K562 (cell line): ENCODE data around the gene SCAF11. TPM values are rescaled to one million over a fixed set of nuclear protein-coding genes. Genes with fewer than 3 reads are reported as not detected.

Experiments
- ATAC-seq: fragments of 200-7000 bp; cut with Tn5 transposase; 3 replicates; pipeline ENCODE4 v1.9.1; 2020; ENCODE audit warnings: moderate library complexity
- BruUV-seq: library from RNA; stranded (reverse); fragments of 400-500 nt; replicated peaks from 2 replicates; lab custom pipeline; 2021; lab: Mats Ljungman, UMichigan
- CTCF ChIA-PET: fragments of 300-600 bp; formaldehyde crosslinking; extraction: SDS; loops from one replicate; lab custom pipeline; 2021; ENCODE audit warnings: low intra/inter-chr PET ratio; lab: Yijun Ruan, JAX
- POLR2A ChIA-PET: fragments of 300-600, 350-650 bp; sonication (Branson Sonifier 250); formaldehyde crosslinking; extraction: SDS; loops from one replicate; lab custom pipeline; 2021; ENCODE audit warnings: antibody characterized with exemption, inconsistent platforms; lab: Yijun Ruan, JAX
- DNase-seq, 4 experiments: peaks; one replicate each; pipeline versions ENCODE4 v3.0.0 to v3.0.0-alpha.2; 2011 to 2018; ENCODE audit warnings: low spot score in 3 of 4, mixed read lengths in 3 of 4; ENCODE audit errors: extremely low read depth in 1 of 4
- FAIRE-seq: peaks from 2 replicates; lab custom pipeline; 2011; peaks lifted over from hg19 to GRCh38; lab: Jason Lieb, UNC
- H2AFZ ChIP-seq: 2 replicates; pipeline ENCODE4 v1.6.0; 2011; ENCODE audit warnings: low read depth, low read length, control low read depth, inconsistent platforms
- H3K27ac ChIP-seq: fragments of 200-600 bp; 3 replicates; pipeline ENCODE4 v1.8.0; 2011; ENCODE audit warnings: low read depth, mild to moderate bottlenecking, control low read depth, inconsistent platforms, low read length, moderate library complexity, mixed read lengths; ENCODE audit errors: extremely low read depth
- H3K27me3 ChIP-seq, 2 experiments: fragments of 300-600 bp in 1 of 2; 2 replicates in 1 of 2; 3 replicates in 1 of 2; pipeline versions ENCODE4 v1.6.0 to v1.8.0; 2011; ENCODE audit warnings: inconsistent platforms in 2 of 2, low read length in 2 of 2, mild to moderate bottlenecking in 1 of 2, mixed read lengths in 1 of 2, moderate library complexity in 1 of 2; ENCODE audit not compliant: control insufficient read depth in 2 of 2, insufficient read depth in 2 of 2
- H3K36me3 ChIP-seq: fragments of 300-600 bp; 3 replicates; pipeline ENCODE4 v1.8.0; 2011; ENCODE audit warnings: mild to moderate bottlenecking, low read length, inconsistent platforms; ENCODE audit not compliant: control insufficient read depth, insufficient read depth
- H3K4me1 ChIP-seq, 2 experiments: fragments of 200-600 bp in 1 of 2; replicated peaks in 1 of 2; 2 replicates in 1 of 2; 3 replicates in 1 of 2; pipeline versions ENCODE4 v1.5.1 to v1.8.0; 2011; ENCODE audit warnings: inconsistent platforms in 2 of 2, low read length in 2 of 2, mild to moderate bottlenecking in 1 of 2, mixed read lengths in 1 of 2, moderate library complexity in 1 of 2; ENCODE audit not compliant: control insufficient read depth in 2 of 2, insufficient read depth in 2 of 2
- H3K4me2 ChIP-seq: 2 replicates; pipeline ENCODE4 v1.6.1; 2011; ENCODE audit warnings: low read length, control low read depth, inconsistent platforms, mixed read lengths; ENCODE audit not compliant: insufficient read depth
- H3K4me3 ChIP-seq: fragments of 200-600 bp; sonication (generic), shearing (Covaris generic); 2 replicates; pipeline ENCODE4 v1.5.1; 2016; ENCODE audit warnings: control low read depth, inconsistent platforms
- H3K79me2 ChIP-seq: fragments of 200-600 bp; 3 replicates; pipeline ENCODE4 v1.8.0; 2011; ENCODE audit warnings: low read length, inconsistent platforms; ENCODE audit not compliant: control insufficient read depth, insufficient read depth
- H3K9ac ChIP-seq, 2 experiments: 2 replicates each; pipeline versions ENCODE4 v1.6.0 to v1.6.1; 2011; ENCODE audit warnings: low read depth in 2 of 2, low read length in 2 of 2, control low read depth in 1 of 2, inconsistent platforms in 1 of 2, mild to moderate bottlenecking in 1 of 2, mixed read lengths in 1 of 2; ENCODE audit not compliant: insufficient read depth in 1 of 2
- H3K9me1 ChIP-seq: one replicate; pipeline ENCODE4 v1.6.0; 2011; ENCODE audit warnings: inconsistent platforms, mild to moderate bottlenecking, low read length, moderate library complexity; ENCODE audit not compliant: control insufficient read depth, insufficient read depth
- H3K9me3 ChIP-seq: replicated peaks from 2 replicates; pipeline ENCODE4 v1.5.1; 2011; ENCODE audit warnings: low read depth, low read length, inconsistent platforms; ENCODE audit not compliant: control insufficient read depth, insufficient read depth
- H4K20me1 ChIP-seq: replicated peaks from 2 replicates; pipeline ENCODE4 v1.6.1; 2011; ENCODE audit warnings: low read length, inconsistent platforms, mixed read lengths; ENCODE audit not compliant: control insufficient read depth, insufficient read depth
- DDX20 ChIP-seq: fragments of 450-650 bp; IDR thresholded peaks from 2 replicates; pipeline ENCODE4 v1.6.1; 2016; ENCODE audit warnings: missing genetic modification characterization, low read depth, mild to moderate bottlenecking, missing compliant biosample characterization, moderate library complexity
- HDAC8 ChIP-seq: fragments of 450-650 bp; IDR thresholded peaks from 2 replicates; pipeline ENCODE4 v1.6.1; 2016; ENCODE audit warnings: mild to moderate bottlenecking, missing genetic modification characterization, moderate library complexity, missing compliant biosample characterization
- HMG20A ChIP-seq: fragments of 450-650 bp; formaldehyde crosslinking; conservative IDR thresholded peaks from 2 replicates; pipeline ENCODE4 v1.4.0; 2020; ENCODE audit warnings: mild to moderate bottlenecking, mixed read lengths
- NFE2L1 ChIP-seq: fragments of 450-650 bp; IDR thresholded peaks from 2 replicates; pipeline ENCODE4 v1.6.1; 2016; ENCODE audit warnings: missing genetic modification characterization, low read depth, mild to moderate bottlenecking, missing compliant biosample characterization, moderate library complexity, borderline replicate concordance
- RFX7 ChIP-seq: fragments of 250-450 bp; sonication (Bioruptor Pico); IDR thresholded peaks from 2 replicates; pipeline ENCODE4 v1.5.1; 2021; ENCODE audit warnings: mild to moderate bottlenecking
- RNF2 ChIP-seq: sonication (generic); IDR thresholded peaks from 2 replicates; pipeline ENCODE4 v1.6.1; 2016
- SREBF2 ChIP-seq: sonication (generic); formaldehyde crosslinking; IDR thresholded peaks from 2 replicates; pipeline ENCODE4 v1.4.0; 2020; ENCODE audit warnings: mild to moderate bottlenecking, missing genetic modification reagents
- TAF9B ChIP-seq: fragments of 450-650 bp; IDR thresholded peaks from 2 replicates; pipeline ENCODE4 v1.6.1; 2018; ENCODE audit warnings: mild to moderate bottlenecking; ENCODE audit not compliant: partially characterized antibody
- TFAP4 ChIP-seq: sonication (generic); formaldehyde crosslinking; IDR thresholded peaks from 2 replicates; pipeline ENCODE4 v1.8.0; 2022; ENCODE audit warnings: missing genetic modification reagents, mild to moderate bottlenecking, moderate library complexity, borderline replicate concordance
- ZBTB1 ChIP-seq: sonication (generic); formaldehyde crosslinking; IDR thresholded peaks from 2 replicates; pipeline ENCODE4 v1.8.1; 2023; ENCODE audit warnings: missing genetic modification reagents, low read depth, mild to moderate bottlenecking, borderline replicate concordance
- ZNF12 ChIP-seq: sonication (generic); formaldehyde crosslinking; IDR thresholded peaks from 2 replicates; pipeline ENCODE4 v1.4.0; 2020; ENCODE audit warnings: mild to moderate bottlenecking, missing genetic modification reagents
- ZNF408 ChIP-seq: fragments of 250-450 bp; sonication (Bioruptor Pico); IDR thresholded peaks from 2 replicates; pipeline ENCODE4 v1.4.0; 2020; ENCODE audit warnings: low read depth, mild to moderate bottlenecking, moderate library complexity
- WGBS: fragments of 100-300 bp; shearing (Covaris generic); methylation state at CpG from one replicate; pipeline ENCODE4 v1.1.6; 2016; ENCODE audit warnings: low coverage, mixed read lengths; ENCODE audit not compliant: insufficient coverage; ENCODE audit errors: missing lambda C conversion rate; 5-methylcytosine and 5-hydroxymethylcytosine counted together
- in situ Hi-C: fragments of 300-500 bp; cut with MboI; formaldehyde crosslinking; loops from 4 replicates; pipeline ENCODE4 v1.15.0; 2018; ENCODE audit warnings: inconsistent platforms, mixed read lengths
- intact Hi-C: fragments of 100-400 bp; cut with micrococcal nuclease; formaldehyde crosslinking; loops from 2 replicates; pipeline ENCODE4 v1.14.2; 2022
- polyA plus RNA-seq, 8 experiments: library from polyadenylated mRNA; depleted of rRNA in 4 of 8; stranded (reverse) in 5 of 8; unstranded in 3 of 8; fragments of >200 nt; fragmentation: Nextera tagmentation in 2 of 8; fragmentation: Illumina TruSeq in 1 of 8; extraction: Ambion mirVana in 2 of 8; extraction: Trizol in 1 of 8; gene quantifications; 2 replicates each; pipeline versions ENCODE4 v1.2.1 to v1.2.3, GENCODE V29; 2011 to 2014; ENCODE audit warnings: inconsistent platforms in 1 of 8, missing spikeins in 1 of 8
- total RNA-seq, 7 experiments: library from RNA; depleted of rRNA in 6 of 7; stranded (reverse); fragments of >200 nt in 6 of 7; fragmentation: Illumina TruSeq in 2 of 7; extraction: Trizol in 2 of 7; gene quantifications; 2 replicates each; pipeline versions ENCODE4 v1.2.1 to v1.2.3, GENCODE V29; 2011 to 2021; ENCODE audit warnings: low replicate concordance in 1 of 7
- TF ChIP-seq, protein P1 (sequence below): fragments of 450-650 bp; IDR thresholded peaks from 2 replicates; pipeline ENCODE4 v1.6.1; 2017; ENCODE audit warnings: mild to moderate bottlenecking, moderate library complexity
- TF ChIP-seq, protein P2 (sequence below): fragments of 450-650 bp; IDR thresholded peaks from 2 replicates; pipeline ENCODE4 v1.6.1; 2016; ENCODE audit warnings: borderline replicate concordance

SCAF11 gene
- total and polyA plus RNA-seq, 9 of the 15 experiments (the other 6 are each of a cell fraction or from before 2014, with no cell fraction given) = 30.4 to 119 (median 80.0) TPM

DNA sequence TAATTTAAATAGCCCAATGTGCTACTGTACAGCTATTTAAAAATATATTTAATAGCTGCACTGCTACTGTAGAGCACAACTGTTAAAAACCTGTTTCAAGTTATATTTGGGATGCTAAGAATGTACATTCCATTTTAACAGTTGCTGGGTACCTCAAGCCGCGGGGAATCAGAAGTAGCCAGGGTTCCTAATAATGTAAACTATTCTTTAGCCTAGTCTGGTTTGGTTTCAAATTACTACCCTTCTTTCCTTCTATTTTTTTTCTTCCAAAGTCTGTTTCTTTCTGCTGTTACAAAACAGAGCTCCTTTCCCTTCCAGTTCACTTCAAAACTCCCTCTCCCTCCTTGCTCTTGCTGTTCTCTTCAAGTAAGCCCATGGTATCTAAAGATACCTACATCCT is 21.3 kb downstream of the SCAF11 start (continued):
- TF ChIP-seq, protein P1, sequence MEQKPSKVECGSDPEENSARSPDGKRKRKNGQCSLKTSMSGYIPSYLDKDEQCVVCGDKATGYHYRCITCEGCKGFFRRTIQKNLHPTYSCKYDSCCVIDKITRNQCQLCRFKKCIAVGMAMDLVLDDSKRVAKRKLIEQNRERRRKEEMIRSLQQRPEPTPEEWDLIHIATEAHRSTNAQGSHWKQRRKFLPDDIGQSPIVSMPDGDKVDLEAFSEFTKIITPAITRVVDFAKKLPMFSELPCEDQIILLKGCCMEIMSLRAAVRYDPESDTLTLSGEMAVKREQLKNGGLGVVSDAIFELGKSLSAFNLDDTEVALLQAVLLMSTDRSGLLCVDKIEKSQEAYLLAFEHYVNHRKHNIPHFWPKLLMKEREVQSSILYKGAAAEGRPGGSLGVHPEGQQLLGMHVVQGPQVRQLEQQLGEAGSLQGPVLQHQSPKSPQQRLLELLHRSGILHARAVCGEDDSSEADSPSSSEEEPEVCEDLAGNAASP = no peak
- no peak for TF ChIP-seq ZNF12
- TF ChIP-seq TAF9B = no peak
- TF ChIP-seq ZNF408 (CRISPR knock-in tag) = no peak

DNA sequence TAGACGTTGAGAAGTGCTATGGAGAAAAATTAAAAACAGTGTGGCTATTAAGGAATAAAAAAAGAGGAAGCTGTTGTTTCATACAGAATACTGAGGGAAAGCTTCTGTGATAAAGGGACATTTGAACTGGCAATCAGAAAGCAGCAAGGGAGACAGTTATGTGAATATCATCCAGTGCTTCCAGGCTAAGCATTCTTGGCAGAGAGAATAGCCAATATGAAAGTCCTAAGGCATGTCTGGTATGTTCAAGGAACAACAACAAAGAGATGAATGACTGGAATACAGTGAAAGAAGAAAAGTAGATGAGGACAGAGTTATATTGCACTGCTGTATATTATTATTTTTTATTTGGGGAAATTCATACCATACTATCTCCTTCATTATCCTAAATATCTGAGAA is 23.9 kb downstream of the SCAF11 start:
- WGBS = 37% methylated on average over 1 of the region's 1 CpG
- CTCF ChIA-PET = no interaction called here
- Histone ChIP-seq H3K4me3 (no peak overlapping the region), H4K20me1 (no peaks in the 10 kb centered on the region), H3K36me3 (peaks cover 38% of the 10 kb centered on the region; the same call in 2 of the 3 replicates), H3K9me1 (no peaks in the 10 kb centered on the region), H3K9ac (no peak overlapping the region), H3K27ac (no peak overlapping the region), H3K4me1 (no peaks in the 10 kb centered on the region; a peak in 2 of 5 replicates), H3K4me2 (no peak overlapping the region), H3K79me2 (peaks cover 88% of the 10 kb centered on the region), H3K9me3 (no peaks in the 10 kb centered on the region)
- BruUV-seq = no TSS peak
- FAIRE-seq (no peak), ATAC-seq (no peak)
- intact Hi-C loops = no loop called here
- TF ChIP-seq TFAP4 (CRISPR knock-in tag) (no peak), HMG20A (CRISPR knock-in tag) (no peak), RFX7 (CRISPR knock-in tag) (no peak), NFE2L1 (tag) (no peak), SREBF2 (CRISPR knock-in tag) (no peak), HDAC8 (no peak), RNF2 (no peak), DDX20 (no peak), ZBTB1 (no peak)
- TF ChIP-seq, protein P2, sequence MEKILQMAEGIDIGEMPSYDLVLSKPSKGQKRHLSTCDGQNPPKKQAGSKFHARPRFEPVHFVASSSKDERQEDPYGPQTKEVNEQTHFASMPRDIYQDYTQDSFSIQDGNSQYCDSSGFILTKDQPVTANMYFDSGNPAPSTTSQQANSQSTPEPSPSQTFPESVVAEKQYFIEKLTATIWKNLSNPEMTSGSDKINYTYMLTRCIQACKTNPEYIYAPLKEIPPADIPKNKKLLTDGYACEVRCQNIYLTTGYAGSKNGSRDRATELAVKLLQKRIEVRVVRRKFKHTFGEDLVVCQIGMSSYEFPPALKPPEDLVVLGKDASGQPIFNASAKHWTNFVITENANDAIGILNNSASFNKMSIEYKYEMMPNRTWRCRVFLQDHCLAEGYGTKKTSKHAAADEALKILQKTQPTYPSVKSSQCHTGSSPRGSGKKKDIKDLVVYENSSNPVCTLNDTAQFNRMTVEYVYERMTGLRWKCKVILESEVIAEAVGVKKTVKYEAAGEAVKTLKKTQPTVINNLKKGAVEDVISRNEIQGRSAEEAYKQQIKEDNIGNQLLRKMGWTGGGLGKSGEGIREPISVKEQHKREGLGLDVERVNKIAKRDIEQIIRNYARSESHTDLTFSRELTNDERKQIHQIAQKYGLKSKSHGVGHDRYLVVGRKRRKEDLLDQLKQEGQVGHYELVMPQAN = no peak
- TF ChIP-seq, all 486 proteins: peak for 0
- H2AFZ ChIP-seq = no peak overlapping the region
- H3K27me3 ChIP-seq = no peaks in the 10 kb centered on the region
- in situ Hi-C loops = no loop called here
- no peak for DNase-seq
- POLR2A ChIA-PET = interaction anchor here (1.0 kb wide), 1 partner anchor 9 kb away, joined by 4 read pairs; no protein-coding TSS in a partner anchor
